Ascending aorta (tissue), 2 donors: Measurements from ENCODE around the gene VPS35L. TPM values are rescaled to one million over a fixed set of nuclear protein-coding genes. Genes with fewer than 3 reads are reported as not detected.
"Not testable (repeated sequence)": the region's sequence is repeated elsewhere in the genome, so short reads cannot be mapped to it uniquely, and the experiment has no call there.

Experiments used
- DNase-seq, 2 donors: peaks; one replicate each; pipeline ENCODE4 v3.0.0-alpha.2; 2019; ENCODE audit warnings: low spot score in 2 of 2
- H3K27ac ChIP-seq, 2 donors: fragments of 200-600 bp; sonication (generic); one replicate each; pipeline ENCODE4 v1.5.1; 2016 to 2017; ENCODE audit warnings: mild to moderate bottlenecking in 1 of 2
- H3K27me3 ChIP-seq: fragments of 200-600 bp; sonication (generic); one replicate; pipeline ENCODE4 v1.5.1; 2017
- H3K36me3 ChIP-seq, 2 donors: fragments of 200-600 bp; sonication (generic); one replicate each; pipeline ENCODE4 v1.5.1; 2016
- H3K4me1 ChIP-seq, 2 donors: fragments of 200-600 bp; sonication (generic); one replicate each; pipeline ENCODE4 v1.5.1; 2016 to 2017; ENCODE audit warnings: mild to moderate bottlenecking in 1 of 2
- H3K4me3 ChIP-seq, 2 donors: fragments of 200-600 bp; sonication (generic); one replicate each; pipeline ENCODE4 v1.5.1; 2016 to 2017; ENCODE audit warnings: mild to moderate bottlenecking in 1 of 2
- H3K9me3 ChIP-seq, 2 donors: fragments of 200-600 bp; sonication (generic); one replicate each; pipeline ENCODE4 v1.5.1; 2016
- intact Hi-C: fragments of 100-400 bp; cut with DNase I; formaldehyde crosslinking; loops from one replicate; pipeline ENCODE4 v1.15.1; 2023
- total RNA-seq: library from RNA; depleted of rRNA; stranded (reverse); fragments of >200 nt; gene quantifications from one replicate; pipeline ENCODE4 v1.1.0, GENCODE V29; 2016
- TF ChIP-seq, protein P1 (sequence below), 3 experiments: fragments of 200-600 bp in 2 of 3; fragments of 450-650 bp in 1 of 3; sonication (generic) in 2 of 3; IDR thresholded peaks; one replicate each; pipeline ENCODE4 v1.5.1; 2016 to 2019; ENCODE audit warnings: antibody characterized with exemption in 3 of 3, mild to moderate bottlenecking in 1 of 3, moderate library complexity in 1 of 3

VPS35L gene
- total RNA-seq, 1 donor from 2014 or later, result 44.4 TPM

DNA sequence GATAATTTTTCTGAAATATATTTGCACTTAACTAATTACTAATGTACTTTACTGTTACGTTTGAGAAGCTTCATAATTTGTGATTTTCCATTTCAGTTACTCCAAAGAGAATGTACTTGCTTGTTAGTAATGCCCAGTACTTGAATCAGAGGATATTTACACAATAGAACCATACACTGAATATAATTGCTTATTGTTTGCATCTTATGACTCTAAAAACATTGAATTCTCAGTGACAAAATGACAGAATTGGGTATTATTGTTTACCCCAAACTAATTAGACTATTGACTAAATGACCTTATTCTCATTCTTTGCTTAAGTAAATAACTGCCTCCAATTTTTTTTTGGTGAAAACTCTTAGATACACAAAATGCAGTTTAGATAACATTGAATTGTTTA is 22.9 kb upstream of the VPS35L start:
- Histone ChIP-seq H3K27ac (no peak overlapping the region), H3K4me3 (no peak overlapping the region), H3K4me1 (no peaks in the 10 kb centered on the region), H3K27me3 (no peaks in the 10 kb centered on the region), H3K9me3 (no peaks in the 10 kb centered on the region), H3K36me3 (peaks cover 11 to 38% of the 10 kb centered on the region in 2 donors)
- TF ChIP-seq, protein P1, sequence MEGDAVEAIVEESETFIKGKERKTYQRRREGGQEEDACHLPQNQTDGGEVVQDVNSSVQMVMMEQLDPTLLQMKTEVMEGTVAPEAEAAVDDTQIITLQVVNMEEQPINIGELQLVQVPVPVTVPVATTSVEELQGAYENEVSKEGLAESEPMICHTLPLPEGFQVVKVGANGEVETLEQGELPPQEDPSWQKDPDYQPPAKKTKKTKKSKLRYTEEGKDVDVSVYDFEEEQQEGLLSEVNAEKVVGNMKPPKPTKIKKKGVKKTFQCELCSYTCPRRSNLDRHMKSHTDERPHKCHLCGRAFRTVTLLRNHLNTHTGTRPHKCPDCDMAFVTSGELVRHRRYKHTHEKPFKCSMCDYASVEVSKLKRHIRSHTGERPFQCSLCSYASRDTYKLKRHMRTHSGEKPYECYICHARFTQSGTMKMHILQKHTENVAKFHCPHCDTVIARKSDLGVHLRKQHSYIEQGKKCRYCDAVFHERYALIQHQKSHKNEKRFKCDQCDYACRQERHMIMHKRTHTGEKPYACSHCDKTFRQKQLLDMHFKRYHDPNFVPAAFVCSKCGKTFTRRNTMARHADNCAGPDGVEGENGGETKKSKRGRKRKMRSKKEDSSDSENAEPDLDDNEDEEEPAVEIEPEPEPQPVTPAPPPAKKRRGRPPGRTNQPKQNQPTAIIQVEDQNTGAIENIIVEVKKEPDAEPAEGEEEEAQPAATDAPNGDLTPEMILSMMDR (IDR thresholded peaks at IDR 0.05), result no peak
- DNase-seq, result no peak
- intact Hi-C loops, result no loop called here

DNA sequence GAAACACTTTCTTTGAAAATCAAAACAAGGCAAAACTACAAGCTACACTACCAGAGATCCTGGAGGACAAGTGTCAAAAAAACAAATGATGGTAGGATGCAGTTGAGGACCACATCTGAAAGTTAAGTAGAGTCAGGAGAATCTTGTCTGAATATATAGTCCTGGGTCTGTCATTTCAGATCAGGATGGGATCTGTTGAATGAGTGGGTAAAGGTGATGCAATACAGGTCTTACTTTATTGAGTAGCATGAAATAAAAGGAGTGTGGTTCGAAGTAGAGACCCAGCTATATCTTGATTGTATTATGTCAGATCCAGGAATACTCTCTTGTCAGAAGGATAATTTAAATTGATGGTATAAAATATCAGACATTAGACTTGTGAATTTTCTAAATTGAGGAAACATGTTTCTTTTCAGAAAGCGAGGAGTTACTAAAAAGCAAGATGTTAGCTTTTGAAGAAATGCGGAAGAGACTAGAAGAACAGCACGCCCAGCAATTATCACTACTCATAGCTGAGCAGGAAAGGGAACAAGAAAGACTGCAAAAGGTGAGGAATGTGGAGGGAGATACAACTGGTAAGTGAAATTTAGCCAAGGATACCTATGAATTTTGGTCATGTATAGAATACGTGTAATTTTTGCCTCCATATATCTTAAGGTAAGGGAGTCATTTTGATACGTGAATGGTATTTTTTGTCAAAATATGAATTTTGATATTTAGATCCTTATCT is 15.1 kb upstream of the VPS35L start:
- peaks cover 40 to 72% of the 10 kb centered on the region in 2 donors for H3K36me3 ChIP-seq
- TF ChIP-seq, protein P1 (IDR thresholded peaks at IDR 0.05), result no peak
- no peak overlapping the region for H3K27ac ChIP-seq
- H3K4me3 ChIP-seq, result no peak overlapping the region
- no peaks in the 10 kb centered on the region for H3K4me1 ChIP-seq
- H3K27me3 ChIP-seq, result no peaks in the 10 kb centered on the region
- no peak for DNase-seq
- H3K9me3 ChIP-seq, result no peaks in the 10 kb centered on the region
- intact Hi-C loops, result no loop called here

DNA sequence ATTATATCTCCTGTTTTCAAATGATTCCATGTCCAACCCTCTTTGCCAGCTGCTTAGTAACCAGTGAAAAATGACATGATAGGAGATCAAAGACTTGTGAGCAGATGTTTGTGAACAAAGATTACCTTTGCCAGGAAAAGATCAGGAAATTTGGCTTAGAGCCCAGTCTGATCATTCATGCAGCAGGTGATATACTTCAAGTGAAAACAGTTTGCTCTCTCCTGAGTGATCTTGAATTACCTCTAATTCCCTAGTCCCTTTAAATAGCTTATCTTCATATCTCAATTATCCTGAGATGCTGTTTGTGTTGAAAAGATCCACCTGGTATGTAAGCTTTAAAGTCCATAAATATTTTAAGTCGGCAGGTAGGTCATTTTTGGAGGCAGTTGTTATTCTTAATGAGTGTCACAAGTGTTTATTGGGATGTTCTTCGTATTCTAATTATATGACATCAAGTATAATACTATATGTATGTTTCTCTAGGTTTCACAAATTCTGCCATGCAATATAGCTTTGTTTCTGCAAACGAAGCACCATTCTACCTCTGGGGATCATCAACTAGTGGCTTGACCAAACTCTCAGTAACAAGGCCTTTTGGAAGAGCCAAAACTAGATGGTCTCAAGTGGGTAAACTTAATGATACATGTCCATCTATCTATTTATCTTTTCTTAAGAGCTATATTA is 13.2 kb upstream of the VPS35L start:
- TF ChIP-seq, protein P1 (IDR thresholded peaks at IDR 0.05), result no peak
- Histone ChIP-seq H3K4me3 (no peak overlapping the region), H3K4me1 (no peaks in the 10 kb centered on the region), H3K27me3 (no peaks in the 10 kb centered on the region), H3K9me3 (no peaks in the 10 kb centered on the region), H3K36me3 (peaks cover 35 to 73% of the 10 kb centered on the region in 2 donors), H3K27ac (no peak overlapping the region)
- intact Hi-C loops, result no loop called here
- DNase-seq, result no peak

DNA sequence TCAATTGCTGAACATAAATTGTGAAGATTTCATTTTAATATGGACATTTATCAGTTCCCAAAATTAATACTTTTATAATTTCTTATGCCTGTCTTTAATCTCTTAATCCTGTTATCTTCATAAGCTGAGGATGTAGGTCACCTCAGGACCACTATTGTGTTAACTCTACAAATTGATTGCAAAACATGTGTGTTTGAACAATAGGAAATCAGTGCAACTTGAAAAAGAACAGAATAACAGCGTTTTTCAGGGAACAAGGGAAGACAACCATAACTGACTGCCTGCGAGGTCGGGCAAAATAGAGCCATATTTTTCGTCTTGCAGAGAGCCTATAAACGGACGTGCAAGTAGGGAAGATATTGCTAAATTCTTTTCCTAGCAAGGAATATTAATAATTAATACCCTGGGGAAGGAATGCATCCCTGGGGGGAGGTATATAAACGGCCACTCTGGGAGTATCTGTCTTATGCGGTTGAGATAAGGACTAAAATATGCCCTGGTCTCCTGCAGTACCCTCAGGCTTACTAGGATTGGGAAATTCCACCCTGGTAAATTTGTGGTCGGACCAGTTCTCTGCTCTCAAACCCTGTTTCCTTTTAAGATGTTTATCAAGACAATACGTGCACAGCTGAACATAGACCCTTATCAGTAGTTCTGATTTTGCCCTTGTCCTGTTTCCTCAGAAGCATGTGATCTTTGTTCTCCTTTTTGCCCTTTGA is 12.1 kb upstream of the VPS35L start:
- peaks cover 36 to 74% of the 10 kb centered on the region in 2 donors for H3K36me3 ChIP-seq
- DNase-seq, H3K27ac ChIP-seq, H3K4me3 ChIP-seq, intact Hi-C loops, H3K4me1 ChIP-seq, H3K27me3 ChIP-seq, H3K9me3 ChIP-seq: not testable (repeated sequence)

DNA sequence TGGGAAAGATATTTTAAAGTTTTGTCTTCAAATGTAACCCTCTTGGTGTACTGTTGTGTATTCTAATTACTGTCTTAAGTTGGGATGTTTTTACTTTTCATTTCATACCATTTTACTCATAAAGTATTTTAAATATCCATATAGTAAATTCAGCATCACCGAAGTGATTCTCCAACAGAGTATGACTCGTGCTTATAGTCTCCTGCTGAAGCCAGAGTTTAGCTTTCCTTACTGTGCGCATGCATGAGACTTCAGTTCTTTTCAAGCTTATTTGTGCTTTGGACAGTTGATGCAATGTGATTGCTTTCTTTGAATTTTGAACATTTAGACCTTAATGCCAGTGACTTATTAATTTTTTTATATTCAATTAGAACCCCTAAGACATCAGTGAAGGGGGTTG is 7.4 kb upstream of the VPS35L start:
- DNase-seq, result no peak
- intact Hi-C loops, result no loop called here
- no peaks in the 10 kb centered on the region for H3K27me3 ChIP-seq
- H3K4me3 ChIP-seq, result no peak overlapping the region
- TF ChIP-seq, protein P1 (IDR thresholded peaks at IDR 0.05), result no peak
- no peak overlapping the region for H3K27ac ChIP-seq
- no peaks in the 10 kb centered on the region for H3K9me3 ChIP-seq
- H3K36me3 ChIP-seq, result peaks cover 11 to 60% of the 10 kb centered on the region in 2 donors
- no peaks in the 10 kb centered on the region for H3K4me1 ChIP-seq

DNA sequence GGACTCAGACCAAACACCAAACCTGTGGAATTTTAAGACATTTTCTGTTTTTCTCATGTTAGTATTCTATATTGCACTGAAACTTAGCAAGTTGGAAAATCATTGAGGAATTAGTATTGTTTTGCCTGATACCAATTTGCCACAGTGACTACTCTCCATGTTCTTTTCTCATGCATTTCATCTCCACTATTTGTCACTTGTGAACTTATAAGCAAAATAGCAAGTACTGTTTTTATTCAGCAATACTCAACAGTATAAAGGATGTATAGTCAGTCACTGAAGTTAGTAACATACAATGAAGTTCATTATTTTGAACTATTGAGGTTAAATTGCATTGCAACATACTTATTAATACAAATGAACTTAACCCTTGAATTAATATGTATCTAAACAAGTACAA is 5.8 kb upstream of the VPS35L start:
- DNase-seq, result no peak
- no peaks in the 10 kb centered on the region for H3K27me3 ChIP-seq
- no peak overlapping the region for H3K27ac ChIP-seq
- TF ChIP-seq, protein P1 (IDR thresholded peaks at IDR 0.05), result no peak
- H3K4me3 ChIP-seq, result no peak overlapping the region
- peaks cover 0 to 2% of the 10 kb centered on the region in 2 donors for H3K4me1 ChIP-seq
- intact Hi-C loops, result loop anchor here (10.0 kb wide), 1 partner anchor 745 kb away; the partner anchor contains the start of gene ARL6IP1
- no peaks in the 10 kb centered on the region for H3K9me3 ChIP-seq
- H3K36me3 ChIP-seq, result peaks cover 8 to 45% of the 10 kb centered on the region in 2 donors
